Renal cortex interstitium (tissue), 11 donors: Measurements from ENCODE around the gene CTIF. TPM values are rescaled to one million over a fixed set of nuclear protein-coding genes. Genes with fewer than 3 reads are reported as not detected.

ENCODE experiments used
- DNase-seq, 11 donors: peaks; one replicate each; pipeline ENCODE4 v3.0.0-alpha.2; 2013; ENCODE audit warnings: low read depth in 9 of 11, low spot score in 4 of 11; ENCODE audit errors: extremely low read depth in 1 of 11
- polyA plus RNA-seq, 3 donors: library from polyadenylated mRNA; unstranded; fragments of 120-200 nt; gene quantifications; one replicate each; pipeline ENCODE4 v1.2.1, GENCODE V29; 2013; ENCODE audit not compliant: insufficient read length in 3 of 3

Gene CTIF
- polyA plus RNA-seq, 3 donors = 17.9 to 26.5 (median 22.6) TPM

- DNase-seq = no peak
Measured at GRCh38 chr18:48762836-48763718, 224.2 kb downstream of the CTIF start.

- no peak for DNase-seq
Measured at GRCh38 chr18:48763719-48764100, 224.9 kb downstream of the CTIF start.

- DNase-seq = no peak
Measured at GRCh38 chr18:48765053-48765452, 226.2 kb downstream of the CTIF start.

GRCh38 chr18:48766026-48766425 lies 227.2 kb downstream of the CTIF start:
- DNase-seq = no peak

GRCh38 chr18:48766487-48766886 lies 227.7 kb downstream of the CTIF start:
- DNase-seq = no peak

- peak in 4 of 11 donors; percentile 54 to 78 (median 68) for DNase-seq
Measured at GRCh38 chr18:48767090-48767690, 228.4 kb downstream of the CTIF start.

GRCh38 chr18:48769006-48769636 lies 230.3 kb downstream of the CTIF start:
- no peak for DNase-seq

- DNase-seq = no peak
Measured at GRCh38 chr18:48770243-48770642, 231.4 kb downstream of the CTIF start.

GRCh38 chr18:48771641-48772375 lies 233.0 kb downstream of the CTIF start:
- DNase-seq = no peak

GRCh38 chr18:48772457-48772856 lies 233.6 kb downstream of the CTIF start:
- no peak for DNase-seq

- DNase-seq = no peak
Measured at GRCh38 chr18:48773821-48774220, 235.0 kb downstream of the CTIF start.

- no peak for DNase-seq
Measured at GRCh38 chr18:48774941-48775340, 236.1 kb downstream of the CTIF start.

- no peak for DNase-seq
Measured at GRCh38 chr18:48775372-48776155, 236.7 kb downstream of the CTIF start.

- no peak for DNase-seq
Measured at GRCh38 chr18:48776156-48776555, 237.3 kb downstream of the CTIF start.

- no peak for DNase-seq
Measured at GRCh38 chr18:48776641-48777025, 237.8 kb downstream of the CTIF start.

GRCh38 chr18:48777026-48777743 lies 238.4 kb downstream of the CTIF start:
- DNase-seq = peak in 1 of 11 donors; percentile 58

GRCh38 chr18:48777744-48778116 lies 238.9 kb downstream of the CTIF start:
- no peak for DNase-seq

GRCh38 chr18:48778344-48779011 lies 239.6 kb downstream of the CTIF start:
- DNase-seq = no peak
